ENCODE data around the gene KLF3.

KLF3 gene

GRCh38 chr4:38659346-38659745 lies 4.7 kb upstream of the KLF3 start:
- no peak for DNase-seq

- no peak for DNase-seq
These were observed 3.2 kb upstream of the KLF3 start for GRCh38 chr4:38660838-38661237.

GRCh38 chr4:38661371-38661770 lies 2.6 kb upstream of the KLF3 start:
- no peak for DNase-seq

GRCh38 chr4:38662522-38663089 lies 1.4 kb upstream of the KLF3 start:
- no peak for DNase-seq

- DNase-seq, result no peak
These were observed 754 bp upstream of the KLF3 start for GRCh38 chr4:38663090-38663800.

GRCh38 chr4:38664706-38665401 lies 855 bp downstream of the KLF3 start:
- DNase-seq, result peak; percentile 22

GRCh38 chr4:38665551-38666411 lies 1.8 kb downstream of the KLF3 start:
- no peak for DNase-seq

- DNase-seq, result no peak
These were observed 2.7 kb downstream of the KLF3 start for GRCh38 chr4:38666766-38667084.

- DNase-seq, result peak; percentile 22
These were observed 3.3 kb downstream of the KLF3 start for GRCh38 chr4:38667085-38667893.

- DNase-seq, result no peak
These were observed 4.4 kb downstream of the KLF3 start for GRCh38 chr4:38668203-38668971.

- DNase-seq, result no peak
These were observed 5.2 kb downstream of the KLF3 start for GRCh38 chr4:38669208-38669607.

- no peak for DNase-seq
These were observed 6.3 kb downstream of the KLF3 start for GRCh38 chr4:38670109-38670901.

- DNase-seq, result no peak
These were observed 7.1 kb downstream of the KLF3 start for GRCh38 chr4:38670939-38671591.

GRCh38 chr4:38671592-38671940 lies 7.6 kb downstream of the KLF3 start:
- DNase-seq, result no peak

GRCh38 chr4:38672074-38672396 lies 8.0 kb downstream of the KLF3 start:
- DNase-seq, result no peak

GRCh38 chr4:38672397-38673129 lies 8.6 kb downstream of the KLF3 start:
- no peak for DNase-seq

GRCh38 chr4:38673130-38673978 lies 9.4 kb downstream of the KLF3 start:
- DNase-seq, result peak; percentile 12

GRCh38 chr4:38674258-38675144 lies 10.5 kb downstream of the KLF3 start:
- no peak for DNase-seq
